Stimulated activated CD8-positive, alpha-beta memory T cell treated with anti-CD3 and anti-CD28 coated beads, Interleukin-2, amount 100 ng/mL, for 1 hour (primary cell): ENCODE measurements around the gene GNAI2.
"Not testable (repeated sequence)": the region's sequence is repeated elsewhere in the genome, so short reads cannot be mapped to it uniquely, and the experiment has no call there.

Experiments used
- DNase-seq, 2 donors: peaks; one replicate each; pipeline ENCODE4 v3.0.0-alpha.2; 2020; ENCODE audit warnings: low read depth in 2 of 2

The GNAI2 gene

GRCh38 chr3:50276762-50277101 is 40.7 kb downstream of the GNAI2 start:
- no peak for DNase-seq

- no peak for DNase-seq
Measured at GRCh38 chr3:50278123-50278879, 42.3 kb downstream of the GNAI2 start.

GRCh38 chr3:50278880-50279224 is 42.8 kb downstream of the GNAI2 start, which contains the start of gene LSMEM2:
LSMEM2 (plus strand) TSS chr3:50279087; CDS start chr3:50279114, 27 bp downstream.
- no peak for DNase-seq

- no peak for DNase-seq
Measured at GRCh38 chr3:50279255-50280016, 43.4 kb downstream of the GNAI2 start.

- DNase-seq, result not testable (repeated sequence)
Measured at GRCh38 chr3:50284121-50284520, 48.1 kb downstream of the GNAI2 start.

- no peak for DNase-seq
Measured at GRCh38 chr3:50286322-50287227, 50.6 kb downstream of the GNAI2 start.

- no peak for DNase-seq
Measured at GRCh38 chr3:50287262-50287661, 51.3 kb downstream of the GNAI2 start.

- DNase-seq, result no peak
Measured at GRCh38 chr3:50288387-50289007, 52.5 kb downstream of the GNAI2 start.

GRCh38 chr3:50289130-50289529 is 53.1 kb downstream of the GNAI2 start:
- DNase-seq, result no peak

GRCh38 chr3:50290161-50290641 is 54.2 kb downstream of the GNAI2 start:
- no peak for DNase-seq

GRCh38 chr3:50292159-50293078 is 56.4 kb downstream of the GNAI2 start, which contains the start of gene IFRD2:
IFRD2 (minus strand) TSS chr3:50292429; CDS start chr3:50292274, 155 bp downstream.
- DNase-seq, result peak; percentile 85 to 89

GRCh38 chr3:50293079-50293801 is 57.2 kb downstream of the GNAI2 start:
- DNase-seq, result no peak

- DNase-seq, result no peak
Measured at GRCh38 chr3:50294089-50294488, 58.1 kb downstream of the GNAI2 start.

- no peak for DNase-seq
Measured at GRCh38 chr3:50294492-50295403, 58.7 kb downstream of the GNAI2 start.

- no peak for DNase-seq
Measured at GRCh38 chr3:50295553-50296431, 59.8 kb downstream of the GNAI2 start.

- DNase-seq, result no peak
Measured at GRCh38 chr3:50296721-50297383, 60.8 kb downstream of the GNAI2 start.

- DNase-seq, result no peak
Measured at GRCh38 chr3:50297384-50297775, 61.4 kb downstream of the GNAI2 start.
